NCI-H187 (cell line): ENCODE data around the gene ZBTB43.

Source experiments
- DNase-seq, 2 experiments: peaks; one replicate each; lab custom pipeline; 2025; lab: John Stamatoyannopoulos, UW

ZBTB43 gene

GRCh38 chr9:126830827-126831226 lies 26.0 kb downstream of the ZBTB43 start:
- DNase-seq: no peak

GRCh38 chr9:126832440-126832839 lies 27.6 kb downstream of the ZBTB43 start:
- no peak for DNase-seq

- no peak for DNase-seq
Observed at GRCh38 chr9:126833020-126833419, 28.2 kb downstream of the ZBTB43 start.

GRCh38 chr9:126833710-126834345 lies 29.0 kb downstream of the ZBTB43 start:
- no peak for DNase-seq

GRCh38 chr9:126834672-126835071 lies 29.8 kb downstream of the ZBTB43 start:
- no peak for DNase-seq

GRCh38 chr9:126836216-126836615 lies 31.4 kb downstream of the ZBTB43 start:
- DNase-seq: no peak

- no peak for DNase-seq
Observed at GRCh38 chr9:126838055-126838811, 33.4 kb downstream of the ZBTB43 start.

- no peak for DNase-seq
Observed at GRCh38 chr9:126838895-126839294, 34.1 kb downstream of the ZBTB43 start.

GRCh38 chr9:126839301-126839700 lies 34.5 kb downstream of the ZBTB43 start:
- no peak for DNase-seq

- no peak for DNase-seq
Observed at GRCh38 chr9:126842220-126842842, 37.5 kb downstream of the ZBTB43 start.

GRCh38 chr9:126842977-126843799 lies 38.3 kb downstream of the ZBTB43 start:
- no peak for DNase-seq

GRCh38 chr9:126844085-126844484 lies 39.2 kb downstream of the ZBTB43 start:
- DNase-seq: no peak

- no peak for DNase-seq
Observed at GRCh38 chr9:126847051-126847450, 42.2 kb downstream of the ZBTB43 start.

GRCh38 chr9:126849591-126850225 lies 44.9 kb downstream of the ZBTB43 start:
- DNase-seq: no peak

- DNase-seq: no peak
Observed at GRCh38 chr9:126851286-126851880, 46.5 kb downstream of the ZBTB43 start.

GRCh38 chr9:126852086-126852688 lies 47.3 kb downstream of the ZBTB43 start:
- no peak for DNase-seq

GRCh38 chr9:126853667-126854066 lies 48.8 kb downstream of the ZBTB43 start:
- DNase-seq: no peak

- no peak for DNase-seq
Observed at GRCh38 chr9:126854734-126855133, 49.9 kb downstream of the ZBTB43 start.

GRCh38 chr9:126856326-126856877 lies 51.6 kb downstream of the ZBTB43 start:
- no peak for DNase-seq

- no peak for DNase-seq
Observed at GRCh38 chr9:126857261-126857960, 52.6 kb downstream of the ZBTB43 start.
